HG02852 (cell line): ENCODE measurements around the gene CLMN.
A peak's percentile ranks its signal among the peaks of the same experiment; 100 is the strongest.

Source experiments
- ATAC-seq: cut with Tn5 transposase; IDR thresholded peaks from one replicate; pipeline ENCODE4 v1.9.1; 2021; ENCODE audit warnings: mild to moderate bottlenecking, moderate library complexity; ENCODE audit not compliant: unreplicated experiment

Gene CLMN

GRCh38 chr14:95341564-95341963 lies 21.9 kb upstream of the CLMN start:
- no peak for ATAC-seq

DNA sequence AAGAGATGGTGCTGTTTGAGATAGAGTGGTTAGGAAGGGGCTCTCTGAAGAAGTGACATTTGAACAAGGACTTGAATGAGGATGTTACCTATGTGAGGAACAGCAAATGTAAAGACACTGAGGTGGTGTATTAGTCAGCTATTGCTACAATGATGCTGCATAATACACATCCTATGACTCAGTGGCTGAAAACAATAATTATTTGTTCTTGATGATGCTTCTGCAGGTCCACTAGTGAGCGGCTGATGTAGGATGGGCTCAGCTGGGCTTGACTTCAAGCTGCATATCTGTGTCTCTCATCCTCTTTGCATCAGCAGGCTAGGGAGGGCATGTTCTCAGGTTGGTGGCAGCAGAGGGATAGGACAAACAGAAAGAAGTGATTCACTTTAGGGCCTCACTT lies 21.4 kb upstream of the CLMN start:
- no peak for ATAC-seq

- no peak for ATAC-seq
Measured at GRCh38 chr14:95340201-95340697, 20.5 kb upstream of the CLMN start.

DNA sequence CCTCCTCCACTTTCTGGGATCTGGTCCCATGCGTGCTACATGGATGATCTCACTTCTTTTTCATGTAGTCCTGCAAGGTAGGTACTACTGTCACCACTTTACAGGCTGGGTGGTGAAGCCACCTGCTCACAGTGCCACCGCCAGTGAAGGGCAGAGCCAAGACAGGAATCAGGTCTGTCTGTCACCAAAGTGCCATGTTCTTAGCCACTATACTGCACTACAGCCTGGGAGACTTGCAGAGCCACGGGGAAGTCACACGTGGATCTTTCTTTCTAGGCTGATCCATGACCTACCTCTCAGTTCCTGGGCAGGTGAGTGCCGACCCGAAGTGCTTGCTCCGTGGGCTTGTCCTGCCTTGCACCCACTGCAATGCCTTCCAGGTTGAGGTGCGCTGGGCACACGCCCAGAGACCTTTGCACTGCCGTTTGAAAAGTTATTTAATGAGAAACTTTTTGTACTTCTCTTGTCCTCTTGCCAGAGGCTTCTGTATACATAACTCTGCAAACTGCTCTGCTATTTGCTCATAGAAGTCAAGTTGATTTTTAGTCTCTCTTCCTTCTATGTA lies 19.7 kb upstream of the CLMN start:
- ATAC-seq, result no peak

GRCh38 chr14:95338436-95338835 lies 18.7 kb upstream of the CLMN start:
- no peak for ATAC-seq

DNA sequence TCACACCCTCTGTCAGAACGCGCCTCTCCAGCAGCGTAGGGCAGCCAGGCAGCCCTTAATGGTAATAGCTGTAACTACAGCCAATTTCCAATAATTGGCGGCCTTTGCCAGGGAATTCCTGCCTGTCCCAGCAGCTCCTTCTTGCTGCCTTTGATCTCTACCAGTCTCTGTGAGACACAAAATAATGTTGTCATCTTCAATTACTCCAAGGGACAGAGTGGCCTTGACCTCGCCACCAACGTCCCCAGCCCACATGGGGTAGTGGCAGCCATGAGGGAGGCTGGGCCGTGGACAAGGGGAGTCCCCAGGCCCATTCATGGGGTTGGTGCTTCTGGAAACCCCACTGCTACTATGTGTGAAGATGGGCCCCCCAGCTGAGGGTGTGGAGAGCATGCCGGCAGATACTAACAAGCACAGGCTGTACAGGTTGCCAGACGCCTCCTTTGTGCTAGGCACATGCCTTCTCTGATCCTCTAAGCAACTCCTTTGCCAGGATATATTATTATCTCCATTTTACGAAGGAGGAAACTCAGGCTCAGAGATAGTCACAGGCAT lies 17.4 kb upstream of the CLMN start:
- ATAC-seq, result no peak

- no peak for ATAC-seq
Measured at GRCh38 chr14:95336192-95336760, 16.6 kb upstream of the CLMN start.

DNA sequence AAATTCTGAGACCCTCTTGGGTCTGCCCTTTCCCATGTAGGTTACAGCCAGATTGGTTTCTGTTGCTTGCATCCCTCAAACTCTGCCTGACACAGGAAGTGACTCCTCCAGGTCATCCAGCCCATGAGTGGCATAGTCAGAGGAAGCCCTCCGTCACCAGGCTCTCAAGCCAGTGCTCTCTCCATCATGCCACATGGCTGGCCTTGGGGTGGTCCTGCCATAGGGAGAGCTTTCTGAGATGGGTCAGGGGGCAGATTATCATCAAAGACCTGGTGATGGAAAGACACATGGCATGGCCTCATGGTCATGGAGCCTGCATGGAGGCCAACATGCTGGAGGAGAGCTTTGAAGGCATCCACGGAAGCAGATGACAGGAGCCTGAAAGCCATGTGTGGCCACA lies 15.4 kb upstream of the CLMN start:
- ATAC-seq, result no peak

- ATAC-seq, result no peak
Measured at GRCh38 chr14:95334044-95334443, 14.3 kb upstream of the CLMN start.

GRCh38 chr14:95332641-95333040 lies 12.9 kb upstream of the CLMN start:
- no peak for ATAC-seq

DNA sequence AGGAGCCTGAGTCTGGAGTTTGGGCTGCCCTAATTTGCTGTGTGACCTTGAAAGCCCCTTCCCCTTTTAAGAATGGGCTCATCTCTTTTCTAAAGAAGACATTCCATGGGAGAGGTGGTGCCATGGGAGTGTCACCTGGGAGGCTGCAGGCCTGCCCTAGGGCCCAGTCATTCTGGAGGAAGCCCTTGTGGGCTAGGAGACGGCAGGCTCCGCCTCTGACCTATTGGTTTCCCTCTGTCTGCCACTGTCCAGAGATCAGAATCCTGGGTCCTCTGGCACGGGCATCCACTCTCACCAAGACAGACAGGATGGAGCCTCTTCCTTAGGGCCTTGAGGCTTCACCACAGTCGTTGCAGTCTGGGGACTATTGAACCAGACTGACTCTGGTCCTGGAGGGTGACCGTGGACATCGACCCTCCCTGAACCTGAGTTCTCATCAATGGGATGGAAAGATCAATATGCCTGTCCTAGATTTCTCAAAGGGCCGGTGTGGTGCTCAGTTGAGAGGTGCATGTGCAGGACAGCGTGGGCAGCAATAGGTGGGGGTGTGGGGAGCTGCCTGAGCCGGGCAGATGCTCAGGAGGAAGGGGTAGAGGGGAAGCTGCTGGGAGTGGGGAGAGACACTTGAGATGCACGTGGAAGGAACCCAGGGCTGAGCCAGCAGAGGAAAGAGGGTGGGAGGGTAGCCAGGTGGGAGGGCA lies 12.2 kb upstream of the CLMN start:
- no peak for ATAC-seq

DNA sequence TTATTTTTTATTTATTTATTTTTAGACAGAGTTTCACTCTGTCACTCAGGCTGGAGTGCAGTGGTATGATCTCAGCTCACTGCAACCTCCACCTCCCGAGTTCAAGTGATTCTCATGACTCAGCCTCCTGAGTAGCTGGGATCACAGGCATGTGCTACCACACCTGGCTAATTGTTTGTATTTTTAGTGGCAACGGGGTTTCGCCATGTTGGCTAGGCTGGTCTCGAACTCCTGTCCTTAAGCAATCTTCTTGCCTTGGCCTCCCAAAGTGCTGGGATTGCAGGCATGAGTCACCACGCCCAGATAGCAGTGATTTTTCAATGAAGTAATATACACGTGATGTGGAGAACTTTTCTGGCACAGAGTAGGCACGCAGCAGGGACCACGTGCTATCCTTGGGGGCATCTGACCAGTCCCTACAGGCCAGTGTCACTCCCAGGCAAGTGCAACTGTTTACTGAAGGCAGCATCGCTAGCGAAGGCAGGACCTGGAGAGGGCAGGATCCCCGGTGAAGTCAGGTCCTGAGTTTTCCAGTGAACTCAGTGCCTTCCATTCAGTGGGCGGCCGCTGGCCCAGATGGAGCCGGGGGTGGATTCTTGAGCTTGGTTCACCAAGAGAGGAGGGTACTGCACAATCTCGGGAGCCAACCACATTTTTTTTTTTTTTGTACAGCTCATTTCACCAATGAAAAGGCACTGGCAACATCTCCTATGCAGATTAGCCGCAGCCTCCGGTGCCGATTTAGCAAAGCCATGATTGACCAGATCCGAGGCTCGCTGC lies 11.1 kb upstream of the CLMN start:
- ATAC-seq, result no peak

DNA sequence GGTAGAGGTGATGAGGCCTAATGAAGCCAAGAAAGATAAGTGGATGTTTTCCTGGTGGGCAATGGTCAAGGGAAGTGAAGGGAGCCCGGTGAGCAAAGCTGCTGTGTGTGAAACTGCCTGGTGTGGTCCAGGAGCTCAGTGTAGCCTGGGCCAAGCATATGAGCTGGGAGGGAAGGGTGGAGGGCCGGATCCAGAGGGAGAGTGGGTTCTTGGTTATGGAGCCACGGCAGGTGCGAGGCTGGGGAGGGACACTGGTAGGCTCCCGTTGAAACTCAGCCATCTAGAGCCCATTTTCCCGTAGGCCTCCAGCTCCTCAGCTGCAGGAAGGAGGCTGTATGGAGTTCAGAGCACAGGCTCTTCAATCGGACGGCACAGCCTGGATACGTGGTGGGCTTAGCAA lies 10.2 kb upstream of the CLMN start:
- no peak for ATAC-seq

DNA sequence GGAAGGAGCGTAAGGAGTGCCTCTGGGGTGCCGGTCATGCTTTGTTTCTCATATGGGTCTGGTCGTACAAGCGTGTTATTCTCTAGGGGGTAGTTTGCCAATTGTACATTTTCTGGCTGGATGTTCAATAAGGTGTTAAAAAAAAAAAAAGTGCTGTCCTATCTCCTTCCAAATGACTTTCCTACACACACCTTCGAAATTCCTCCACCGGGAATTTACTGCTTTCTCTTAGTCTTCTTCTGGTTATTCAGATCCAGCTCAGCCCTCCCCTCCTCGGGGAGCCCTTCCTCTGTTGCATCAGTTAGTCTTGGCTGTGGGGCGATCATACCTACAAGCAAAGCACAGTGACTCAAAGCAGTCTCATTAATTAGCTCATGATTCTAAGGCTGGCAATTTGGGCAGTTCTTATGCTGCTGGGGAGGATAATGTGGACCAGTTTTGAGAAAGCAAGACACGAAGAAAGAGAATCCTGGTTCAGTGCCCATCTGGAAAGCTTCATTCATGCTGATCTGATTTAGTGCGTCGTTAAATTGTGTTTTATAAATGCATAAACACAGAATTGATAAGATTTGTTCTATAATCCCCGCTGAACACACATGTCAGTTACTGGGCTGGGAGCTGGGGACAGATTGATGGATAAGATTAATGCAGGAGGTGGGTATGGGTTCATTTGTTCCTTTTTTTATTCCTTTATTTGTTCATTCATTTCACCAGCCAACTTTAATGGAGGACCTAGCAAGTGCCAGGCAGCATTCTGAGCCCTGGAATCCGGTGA lies 9.2 kb upstream of the CLMN start:
- ATAC-seq, result no peak

DNA sequence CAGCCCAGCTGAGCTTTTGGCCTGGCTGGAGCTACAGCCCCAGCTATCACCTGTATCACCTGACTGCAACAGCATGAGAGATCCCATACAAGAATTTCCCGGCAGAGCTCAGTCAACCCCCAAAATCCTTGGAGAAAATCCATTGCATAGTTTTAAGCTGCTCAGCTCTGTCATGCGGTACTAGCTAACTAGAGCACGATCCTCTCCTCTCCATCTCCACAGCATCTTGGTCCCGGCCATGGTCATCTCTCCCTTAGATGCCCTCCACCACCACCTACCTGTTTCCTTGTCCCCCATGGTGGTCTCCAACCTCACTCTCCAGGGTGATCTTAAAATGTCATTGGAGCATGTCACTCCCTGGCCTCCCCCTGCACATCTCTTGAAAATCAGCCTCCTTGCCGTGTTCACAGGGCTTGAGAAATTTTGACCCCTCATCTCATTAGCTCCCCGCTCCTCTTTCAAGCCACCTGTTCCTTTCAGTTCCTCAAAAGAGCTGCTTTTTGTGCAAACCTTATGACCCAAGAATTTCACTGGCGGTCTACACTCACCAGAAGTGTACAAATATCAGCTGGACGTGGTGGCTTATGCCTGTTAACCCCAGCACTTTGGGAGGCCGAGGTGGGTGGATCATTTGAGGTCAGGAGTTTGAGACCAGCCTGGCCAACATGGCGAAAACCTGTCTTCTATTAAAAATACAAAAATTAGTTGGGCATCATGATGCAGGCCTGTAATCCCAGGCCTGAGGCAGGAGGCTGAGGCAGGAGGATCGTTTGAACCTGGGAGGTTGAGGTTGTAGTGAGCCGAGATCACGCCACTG lies 8.1 kb upstream of the CLMN start:
- peak; percentile 95 for ATAC-seq

- no peak for ATAC-seq
Measured at GRCh38 chr14:95326987-95327386, 7.3 kb upstream of the CLMN start.

- no peak for ATAC-seq
Measured at GRCh38 chr14:95323917-95324316, 4.2 kb upstream of the CLMN start.

GRCh38 chr14:95323361-95323760 lies 3.7 kb upstream of the CLMN start:
- no peak for ATAC-seq

GRCh38 chr14:95322651-95323050 lies 2.9 kb upstream of the CLMN start:
- no peak for ATAC-seq
